Mesenchymal stem cell (in vitro differentiated cells and primary cell): Measurements from ENCODE around the gene FAM222B.
A peak's percentile ranks its signal among the peaks of the same experiment; 100 is the strongest.

ENCODE experiments used
- DNase-seq: peaks from one replicate; pipeline ENCODE4 v3.0.0-alpha.2; 2013
- H2AFZ ChIP-seq: one replicate; pipeline ENCODE4 v1.6.1; 2013; ENCODE audit warnings: low read depth, mild to moderate bottlenecking, control low read depth, inconsistent platforms, low read length, moderate library complexity
- H2AK5ac ChIP-seq: 2 replicates; pipeline ENCODE4 v1.6.1; 2013; ENCODE audit warnings: low read length, moderate library complexity, mild to moderate bottlenecking, inconsistent platforms; ENCODE audit not compliant: severe bottlenecking
- H2BK120ac ChIP-seq: one replicate; pipeline ENCODE4 v1.6.1; 2013; ENCODE audit warnings: low read depth, mild to moderate bottlenecking, inconsistent platforms, low read length, moderate library complexity
- H2BK12ac ChIP-seq, 2 experiments: one replicate each; pipeline ENCODE4 v1.6.1; 2013; ENCODE audit warnings: inconsistent platforms in 2 of 2, low read length in 2 of 2, mild to moderate bottlenecking in 2 of 2, moderate library complexity in 2 of 2, control low read depth in 1 of 2
- H2BK15ac ChIP-seq: one replicate; pipeline ENCODE4 v1.6.1; 2013; ENCODE audit warnings: mild to moderate bottlenecking, low read depth, inconsistent platforms; ENCODE audit not compliant: poor library complexity, severe bottlenecking
- H2BK5ac ChIP-seq: 2 replicates; pipeline ENCODE4 v1.6.1; 2013; ENCODE audit warnings: low read depth, mild to moderate bottlenecking, low read length, control low read depth, inconsistent platforms; ENCODE audit not compliant: poor library complexity, severe bottlenecking
- H3K14ac ChIP-seq, 2 experiments: one replicate each; pipeline ENCODE4 v1.6.1; 2013; ENCODE audit warnings: inconsistent platforms in 2 of 2, low read length in 2 of 2, control low read depth in 1 of 2, mild to moderate bottlenecking in 1 of 2, moderate library complexity in 1 of 2
- H3K18ac ChIP-seq, 2 experiments: one replicate each; pipeline ENCODE4 v1.6.1; 2013; ENCODE audit warnings: inconsistent platforms in 2 of 2, low read length in 2 of 2, control low read depth in 1 of 2, low read depth in 1 of 2, mild to moderate bottlenecking in 1 of 2
- H3K23ac ChIP-seq, 2 experiments: one replicate each; pipeline ENCODE4 v1.6.1; 2013; ENCODE audit warnings: inconsistent platforms in 2 of 2, low read length in 2 of 2, mild to moderate bottlenecking in 2 of 2, moderate library complexity in 2 of 2, control low read depth in 1 of 2
- H3K27ac ChIP-seq: 2 replicates; pipeline ENCODE4 v1.5.1; 2013; ENCODE audit warnings: mild to moderate bottlenecking, moderate library complexity, low read length, control low read depth, inconsistent platforms; ENCODE audit not compliant: poor library complexity, severe bottlenecking
- H3K27me3 ChIP-seq, 2 experiments: 2 replicates each; pipeline versions ENCODE4 v1.6.1 to v1.7.0; 2013; ENCODE audit warnings: low read length in 2 of 2, mild to moderate bottlenecking in 2 of 2, moderate library complexity in 2 of 2, control low read depth in 1 of 2, inconsistent platforms in 1 of 2; ENCODE audit not compliant: control insufficient read depth in 1 of 2, insufficient read depth in 1 of 2
- H3K36me3 ChIP-seq, 2 experiments: 2 replicates each; pipeline versions ENCODE4 v1.6.1 to v1.7.0; 2013; ENCODE audit warnings: low read length in 2 of 2, control low read depth in 1 of 2, inconsistent platforms in 1 of 2, low read depth in 1 of 2, mild to moderate bottlenecking in 1 of 2; ENCODE audit not compliant: insufficient read depth in 2 of 2, control insufficient read depth in 1 of 2
- H3K4ac ChIP-seq, 2 experiments: one replicate each; pipeline ENCODE4 v1.6.1; 2013; ENCODE audit warnings: inconsistent platforms in 2 of 2, low read length in 2 of 2, mild to moderate bottlenecking in 2 of 2, moderate library complexity in 2 of 2, control low read depth in 1 of 2, low read depth in 1 of 2
- H3K4me1 ChIP-seq: 2 replicates; pipeline ENCODE4 v1.6.1; 2013; ENCODE audit warnings: low read depth, low read length, control low read depth; ENCODE audit not compliant: control insufficient read depth, insufficient read depth
- H3K4me2 ChIP-seq: 2 replicates; pipeline ENCODE4 v1.6.1; 2013; ENCODE audit warnings: low read length, mild to moderate bottlenecking, inconsistent platforms; ENCODE audit not compliant: poor library complexity, severe bottlenecking
- H3K4me3 ChIP-seq, 2 experiments: 2 replicates each; pipeline versions ENCODE4 v1.5.1 to v1.7.0; 2013; ENCODE audit warnings: low read length in 2 of 2, mild to moderate bottlenecking in 2 of 2, control low read depth in 1 of 2, low read depth in 1 of 2; ENCODE audit not compliant: insufficient read depth in 1 of 2
- H3K79me1 ChIP-seq: replicated peaks from 2 replicates; pipeline ENCODE4 v1.6.1; 2013; ENCODE audit warnings: mild to moderate bottlenecking, control low read depth, low read length, inconsistent platforms; ENCODE audit not compliant: poor library complexity, severe bottlenecking
- H3K9ac ChIP-seq: 2 replicates; pipeline ENCODE4 v1.7.0; 2013; ENCODE audit warnings: mild to moderate bottlenecking, low read length, moderate library complexity
- H3K9me3 ChIP-seq: 2 replicates; pipeline ENCODE4 v1.7.0; 2013; ENCODE audit warnings: mild to moderate bottlenecking, low read length; ENCODE audit not compliant: control insufficient read depth
- H4K8ac ChIP-seq: one replicate; pipeline ENCODE4 v1.6.1; 2013; ENCODE audit warnings: inconsistent platforms, mild to moderate bottlenecking, low read length, moderate library complexity
- H4K91ac ChIP-seq: one replicate; pipeline ENCODE4 v1.6.1; 2013; ENCODE audit warnings: mild to moderate bottlenecking, low read length, inconsistent platforms
- WGBS: methylation state at CpG from one replicate; pipeline ENCODE4 v1.1.7; 2013; ENCODE audit warnings: mixed read lengths; 5-methylcytosine and 5-hydroxymethylcytosine counted together

FAM222B gene

DNA sequence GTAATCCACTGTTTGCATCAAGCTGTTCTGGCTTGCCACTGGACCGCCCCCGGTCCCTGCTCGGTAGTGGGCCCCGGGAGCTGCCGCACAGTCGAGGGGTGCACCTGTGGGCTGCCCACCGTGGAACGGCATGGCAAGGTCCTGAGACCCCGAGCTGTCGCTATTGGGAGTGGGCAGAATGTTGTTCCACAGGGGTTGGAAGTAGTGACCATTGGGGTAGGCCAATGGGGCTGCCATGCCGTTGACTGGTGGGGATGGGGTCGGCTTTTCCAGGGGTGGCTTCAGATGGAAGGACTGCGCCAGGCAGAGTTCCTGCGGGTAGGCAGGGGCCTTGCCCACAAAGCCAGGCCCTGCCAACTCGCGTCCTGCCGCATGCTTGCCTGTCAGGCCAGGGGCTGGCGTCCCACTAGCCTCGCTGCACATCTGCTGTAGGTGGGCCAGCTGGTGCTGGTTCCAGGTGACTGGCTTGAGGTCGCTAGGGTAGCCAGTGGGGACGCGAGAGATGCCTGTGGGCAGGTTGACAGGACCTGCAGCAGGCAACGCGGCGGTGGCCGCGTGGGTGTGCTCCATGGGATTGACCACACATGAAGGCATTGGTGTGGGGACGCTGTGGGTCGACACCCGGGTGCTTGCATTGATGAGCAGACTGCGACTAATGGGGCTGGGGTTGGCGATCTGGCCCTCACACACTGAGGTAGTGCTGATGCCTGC, 84.0 kb downstream of the FAM222B start:
- WGBS, result 98% methylated on average over 32 of the region's 32 CpGs
- Histone ChIP-seq H3K9ac (no peak overlapping the region), H4K8ac (no peak overlapping the region), H2BK15ac (no peak overlapping the region), H3K4ac (no peak overlapping the region), H2BK12ac (no peak overlapping the region), H2BK120ac (no peak overlapping the region), H3K36me3 (peaks cover 26 to 61% of the 10 kb centered on the region in 2 experiments), H2AFZ (no peak overlapping the region), H3K14ac (no peak overlapping the region), H3K27me3 (no peaks in the 10 kb centered on the region), H3K27ac (no peak overlapping the region), H2BK5ac (no peak overlapping the region), H2AK5ac (no peak overlapping the region), H3K4me1 (peaks cover 20% of the 10 kb centered on the region), H3K23ac (no peak overlapping the region), H3K9me3 (no peaks in the 10 kb centered on the region), H3K18ac (no peak overlapping the region), H3K4me3 (no peak overlapping the region), H3K79me1 (peaks cover 30% of the 10 kb centered on the region), H4K91ac (no peak overlapping the region), H3K4me2 (no peak overlapping the region)
- DNase-seq, result no peak

DNA sequence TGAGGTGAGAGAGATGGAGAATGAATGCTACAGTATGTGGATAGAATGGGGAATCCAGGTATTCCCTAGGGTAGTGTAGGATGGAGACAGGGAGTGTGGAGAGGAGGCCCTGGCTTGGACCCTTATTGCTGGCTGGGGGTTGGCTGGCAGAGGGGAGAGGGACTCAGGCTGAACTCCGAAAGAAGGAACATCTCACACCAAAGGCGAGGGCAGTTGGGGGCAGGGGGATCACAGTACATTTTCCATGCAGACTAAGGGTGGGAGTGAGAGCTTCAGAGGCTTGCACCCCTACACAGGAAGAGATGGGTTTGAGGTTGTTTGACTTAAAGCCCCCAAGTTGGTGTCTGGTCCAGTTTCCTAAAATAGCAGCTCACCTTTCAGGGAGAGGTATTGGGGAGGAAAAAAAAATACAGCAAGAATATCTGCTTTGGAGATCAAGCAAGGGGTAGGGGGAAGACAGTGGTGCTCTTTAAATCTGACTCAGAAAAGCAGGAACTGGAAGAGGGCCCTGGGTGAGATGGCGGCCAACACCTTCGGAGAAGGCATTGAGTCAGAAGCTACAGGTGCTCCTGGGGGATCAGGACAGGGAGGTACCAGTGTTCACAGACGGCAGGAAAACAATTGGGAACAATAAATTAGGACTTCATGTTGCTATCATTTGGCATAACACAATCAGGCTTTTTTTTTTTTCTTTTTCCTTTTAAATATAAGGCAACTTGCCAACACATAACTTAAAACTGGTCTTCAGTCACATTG, 86.4 kb downstream of the FAM222B start:
- no peak overlapping the region for H3K9ac ChIP-seq
- H3K79me1 ChIP-seq, result peaks cover 30% of the 10 kb centered on the region
- H2AFZ ChIP-seq, result no peak overlapping the region
- no peak overlapping the region for H2BK15ac ChIP-seq
- H4K8ac ChIP-seq, result no peak overlapping the region
- H2BK12ac ChIP-seq, result no peak overlapping the region
- no peak overlapping the region for H3K14ac ChIP-seq
- 90% methylated on average over 4 of the region's 5 CpGs for WGBS
- no peak overlapping the region for H3K4me3 ChIP-seq
- H4K91ac ChIP-seq, result no peak overlapping the region
- H3K4ac ChIP-seq, result no peak overlapping the region
- DNase-seq, result no peak
- H3K9me3 ChIP-seq, result no peaks in the 10 kb centered on the region
- H2AK5ac ChIP-seq, result no peak overlapping the region
- H3K27ac ChIP-seq, result no peak overlapping the region
- no peak overlapping the region for H2BK120ac ChIP-seq
- H3K18ac ChIP-seq, result no peak overlapping the region
- H3K27me3 ChIP-seq, result no peaks in the 10 kb centered on the region
- peaks cover 42 to 58% of the 10 kb centered on the region in 2 experiments for H3K36me3 ChIP-seq
- H3K23ac ChIP-seq, result no peak overlapping the region
- no peak overlapping the region for H2BK5ac ChIP-seq
- H3K4me1 ChIP-seq, result peaks cover 16% of the 10 kb centered on the region
- no peak overlapping the region for H3K4me2 ChIP-seq

- H4K8ac ChIP-seq, result no peak overlapping the region
- no peak overlapping the region for H2BK5ac ChIP-seq
- peaks cover 33% of the 10 kb centered on the region for H3K79me1 ChIP-seq
- no peaks in the 10 kb centered on the region for H3K9me3 ChIP-seq
- no peak overlapping the region for H3K18ac ChIP-seq
- H3K4me1 ChIP-seq, result peaks cover 11% of the 10 kb centered on the region
- peak; percentile 58 for DNase-seq
- no peak overlapping the region for H3K23ac ChIP-seq
- no peak overlapping the region for H3K4me3 ChIP-seq
- H2AFZ ChIP-seq, result no peak overlapping the region
- H2BK15ac ChIP-seq, result no peak overlapping the region
- no peak overlapping the region for H3K9ac ChIP-seq
- no peak overlapping the region for H4K91ac ChIP-seq
- peak overlapping the region; percentile 17 for H3K4me2 ChIP-seq
- no peak overlapping the region for H3K14ac ChIP-seq
- no peak overlapping the region for H2BK120ac ChIP-seq
- no peaks in the 10 kb centered on the region for H3K27me3 ChIP-seq
- peaks cover 50 to 65% of the 10 kb centered on the region in 2 experiments for H3K36me3 ChIP-seq
- no peak overlapping the region for H3K27ac ChIP-seq
- no peak overlapping the region for H2AK5ac ChIP-seq
- 29% methylated on average over 5 of the region's 7 CpGs for WGBS
- no peak overlapping the region for H2BK12ac ChIP-seq
- H3K4ac ChIP-seq, result no peak overlapping the region
These were observed 87.1 kb downstream of the FAM222B start for GRCh38 chr17:28755486-28755885.

DNA sequence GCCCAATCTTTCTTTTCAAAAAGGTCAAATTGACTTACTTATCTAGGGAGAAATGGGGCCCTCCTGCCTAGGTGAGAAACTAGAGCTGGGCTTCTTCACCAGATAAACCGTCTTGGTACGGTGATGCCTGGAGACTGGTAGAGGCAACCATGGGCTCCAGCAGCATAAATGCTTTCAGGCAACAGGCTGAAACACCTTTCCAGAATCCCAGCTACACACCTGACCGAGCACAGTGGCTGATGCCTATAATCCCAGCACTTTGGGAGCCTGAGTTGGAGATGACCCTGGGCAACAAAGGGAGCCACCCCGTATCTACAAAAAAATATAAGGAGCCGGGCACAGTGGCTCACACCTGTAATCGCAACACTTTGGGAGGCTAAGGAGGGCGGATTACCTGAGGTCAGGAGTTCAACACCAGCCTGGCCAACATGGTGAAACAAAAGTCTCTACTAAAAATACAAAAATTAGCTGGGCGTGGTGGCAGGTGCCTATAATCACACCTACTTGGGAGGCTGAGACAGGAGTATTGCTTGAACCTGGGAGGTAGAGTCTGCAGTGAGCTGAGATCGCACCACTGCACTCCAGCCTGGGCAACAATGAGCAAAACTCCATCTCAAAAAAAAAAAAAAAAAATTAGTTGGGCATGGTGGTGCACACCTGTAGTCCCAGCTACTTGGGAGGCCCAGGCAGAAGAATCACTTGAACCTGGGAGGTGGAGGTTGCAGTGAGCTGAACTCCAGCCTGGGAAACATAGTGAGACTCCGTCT, 90.8 kb downstream of the FAM222B start:
- 94% methylated on average over 9 of the region's 10 CpGs for WGBS
- H3K4me2 ChIP-seq, result no peak overlapping the region
- no peak overlapping the region for H3K4me3 ChIP-seq
- no peak overlapping the region for H2BK15ac ChIP-seq
- no peak overlapping the region for H4K8ac ChIP-seq
- H3K23ac ChIP-seq, result no peak overlapping the region
- H4K91ac ChIP-seq, result no peak overlapping the region
- no peak overlapping the region for H2BK12ac ChIP-seq
- H3K27me3 ChIP-seq, result no peaks in the 10 kb centered on the region
- no peak overlapping the region for H2AK5ac ChIP-seq
- DNase-seq, result no peak
- H3K9ac ChIP-seq, result no peak overlapping the region
- H3K27ac ChIP-seq, result no peak overlapping the region
- H2BK120ac ChIP-seq, result no peak overlapping the region
- H3K9me3 ChIP-seq, result no peaks in the 10 kb centered on the region
- peaks cover 58 to 66% of the 10 kb centered on the region in 2 experiments for H3K36me3 ChIP-seq
- H3K14ac ChIP-seq, result no peak overlapping the region
- H3K18ac ChIP-seq, result no peak overlapping the region
- H2BK5ac ChIP-seq, result no peak overlapping the region
- no peak overlapping the region for H3K4ac ChIP-seq
- peaks cover 37% of the 10 kb centered on the region for H3K4me1 ChIP-seq
- peaks cover 14% of the 10 kb centered on the region for H3K79me1 ChIP-seq
- H2AFZ ChIP-seq, result no peak overlapping the region
